ENCODE measurements around the gene CARD8.
"Not testable (repeated sequence)": the region's sequence is repeated elsewhere in the genome, so short reads cannot be mapped to it uniquely, and the experiment has no call there.

CARD8 gene

GRCh38 chr19:48255376-48256303, at the start of gene CARD8:
CARD8 (minus strand) TSS chr19:48255912; CDS start chr19:48241020, 14,892 bp downstream.
- DNase-seq: peak; percentile 68

DNA sequence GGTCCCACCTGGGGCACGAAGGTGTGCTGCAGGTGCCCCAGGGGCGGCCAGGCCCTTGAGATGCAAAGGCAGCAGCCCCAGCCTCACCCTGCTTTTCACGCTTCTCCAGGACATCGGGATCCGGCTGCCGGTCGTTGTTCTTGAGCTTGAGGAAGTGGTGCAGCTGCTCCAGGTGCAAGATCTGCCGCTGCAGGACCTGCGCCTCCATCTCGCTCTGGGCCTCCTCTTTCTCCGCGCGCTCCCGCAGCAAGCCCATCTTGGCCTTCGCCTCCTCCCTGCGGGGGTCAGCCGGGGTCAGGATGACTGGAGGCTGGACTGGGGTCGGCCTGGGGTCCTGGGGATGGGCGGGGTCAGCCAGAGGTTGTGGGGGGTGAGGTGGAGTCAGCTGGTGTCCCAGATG, 48.2 kb upstream of the CARD8 start:
- no peak for DNase-seq

DNA sequence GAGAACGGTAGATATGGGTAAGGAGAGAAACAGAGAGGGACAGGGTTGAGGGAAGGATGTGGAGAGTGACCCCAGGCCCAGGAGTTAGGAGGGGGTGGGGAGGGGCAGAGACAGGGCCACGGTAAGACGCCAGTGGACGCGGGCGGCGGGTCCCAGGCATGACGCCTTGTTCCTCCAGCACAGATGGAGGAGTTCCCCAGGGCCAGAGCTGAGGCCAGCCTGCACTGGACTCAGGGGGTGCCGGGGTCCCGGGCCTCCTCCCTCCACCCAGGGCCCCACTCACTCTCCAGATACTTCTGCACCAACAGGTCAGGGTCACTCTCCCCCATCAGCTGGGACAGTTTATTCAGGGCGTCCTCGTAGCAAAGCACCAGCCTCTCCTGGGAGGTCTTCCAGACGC, 47.7 kb upstream of the CARD8 start:
- no peak for DNase-seq

- no peak for DNase-seq
Observed at GRCh38 chr19:48302600-48302959, 46.9 kb upstream of the CARD8 start.

- no peak for DNase-seq
Observed at GRCh38 chr19:48301886-48302599, 46.3 kb upstream of the CARD8 start.

- no peak for DNase-seq
Observed at GRCh38 chr19:48297975-48298374, 42.3 kb upstream of the CARD8 start.

DNA sequence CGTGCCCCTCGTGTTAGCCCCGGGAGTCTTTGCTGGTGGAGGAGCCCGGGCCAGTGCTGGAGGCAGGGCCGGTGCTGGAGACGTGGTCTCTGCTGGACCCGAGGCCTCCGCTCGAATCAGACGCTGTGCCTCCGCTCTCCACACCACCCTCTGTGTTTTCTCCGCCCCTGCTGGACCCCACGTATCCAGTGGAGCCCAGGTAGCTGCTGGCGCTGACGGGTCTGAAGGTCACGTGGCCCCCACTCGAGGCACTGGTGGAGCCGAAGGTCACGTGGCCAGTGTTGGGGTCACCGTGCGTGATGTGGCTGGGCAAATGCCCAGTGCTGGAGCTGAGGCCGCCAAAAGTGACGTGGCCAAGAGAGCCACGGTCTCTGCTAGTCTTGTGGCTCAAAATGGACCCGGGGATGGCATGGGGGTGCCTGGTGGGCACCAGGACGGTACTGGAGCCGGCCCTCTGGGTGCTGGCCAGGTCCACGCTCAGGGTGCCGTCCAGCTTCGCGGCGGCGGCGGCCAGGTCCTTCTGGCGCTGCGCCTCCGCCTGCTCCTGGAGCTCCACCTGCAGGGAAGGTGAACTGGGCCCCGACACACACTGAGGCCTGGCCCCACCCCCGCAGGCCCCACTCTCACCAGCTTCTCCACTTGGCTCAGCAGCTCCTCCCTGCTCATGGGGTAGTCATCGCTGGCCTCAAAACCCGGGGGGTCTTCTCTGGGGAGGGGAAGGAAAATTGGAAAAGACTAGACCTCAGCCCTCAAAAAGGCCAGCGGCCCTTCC, 41.4 kb upstream of the CARD8 start:
- no peak for DNase-seq

GRCh38 chr19:48295458-48295857, 39.7 kb upstream of the CARD8 start:
- DNase-seq: no peak

DNA sequence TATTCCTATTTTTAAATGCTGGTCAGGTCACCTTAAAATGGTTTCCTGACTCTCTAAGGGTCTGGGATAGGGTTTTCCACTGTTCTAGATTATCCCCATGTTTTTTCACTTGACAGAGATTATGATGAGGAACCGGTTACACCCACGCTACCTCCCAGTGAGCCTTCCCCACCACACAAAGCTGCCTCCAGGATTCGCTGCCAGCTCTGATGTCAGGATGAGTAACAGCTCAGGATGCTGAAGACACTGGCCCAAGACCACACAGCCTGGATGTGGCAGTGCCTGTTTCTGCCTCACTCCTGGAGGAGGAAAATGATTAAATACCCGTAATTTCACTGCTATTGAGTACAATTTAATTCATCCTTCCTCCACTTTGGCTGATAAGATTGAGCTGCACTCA, 37.1 kb upstream of the CARD8 start:
- no peak for DNase-seq

GRCh38 chr19:48291489-48291815, 35.7 kb upstream of the CARD8 start:
- not testable (repeated sequence) for DNase-seq

DNA sequence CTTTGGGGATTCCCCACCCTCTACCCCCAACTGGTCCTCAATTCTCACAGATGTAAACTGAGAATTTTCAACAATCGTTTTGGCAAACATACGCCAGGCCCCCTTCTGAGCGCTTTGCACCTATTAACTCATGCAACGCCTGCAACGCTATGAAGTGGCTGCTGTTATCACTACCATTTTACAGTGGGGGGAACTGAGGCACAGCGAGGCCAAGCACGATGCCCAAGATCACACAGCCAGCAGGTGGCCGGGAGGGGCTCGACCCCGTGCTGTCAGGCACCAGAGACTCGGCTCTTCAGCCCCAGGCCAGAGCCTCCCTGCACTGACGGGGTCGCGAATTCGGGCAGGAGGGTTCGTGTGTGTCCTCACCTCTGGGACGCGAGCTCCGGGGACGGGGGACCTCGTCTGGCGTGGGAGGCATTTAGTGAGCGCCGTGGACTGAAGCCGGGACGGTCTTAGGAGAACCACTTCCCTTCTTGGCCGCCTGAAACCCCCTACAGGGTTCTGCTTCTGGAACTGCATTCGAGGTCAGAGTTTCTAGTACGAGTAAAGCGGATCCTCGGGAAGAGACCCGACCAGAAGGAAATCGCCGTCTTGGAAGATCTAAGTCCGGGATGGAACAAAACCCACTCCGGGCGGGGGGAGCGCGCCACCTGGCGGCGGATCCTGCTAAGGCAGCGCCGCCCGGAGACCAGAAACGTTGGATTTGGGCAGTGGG, 35.2 kb upstream of the CARD8 start:
- DNase-seq: peak; percentile 51

DNA sequence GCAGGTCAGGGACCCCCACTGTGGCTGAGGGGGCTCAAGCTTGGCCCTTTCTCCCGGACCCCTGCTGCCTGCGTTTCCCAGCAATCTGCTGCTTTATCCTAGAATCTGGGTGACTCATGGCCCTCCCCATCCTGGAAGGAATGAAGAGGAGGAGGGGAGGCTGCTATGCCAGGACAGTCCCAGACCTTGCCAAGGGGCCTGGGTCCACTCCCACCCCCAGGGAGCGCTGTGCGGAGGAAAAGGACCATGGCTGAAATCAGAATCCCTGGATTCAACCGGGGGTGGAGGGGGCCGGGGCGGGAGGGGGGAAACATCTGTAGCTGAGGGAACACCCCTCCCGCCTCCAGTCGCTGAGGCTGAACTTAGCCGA, 34.7 kb upstream of the CARD8 start:
- DNase-seq: no peak

GRCh38 chr19:48287748-48288147, 32.0 kb upstream of the CARD8 start:
- no peak for DNase-seq

DNA sequence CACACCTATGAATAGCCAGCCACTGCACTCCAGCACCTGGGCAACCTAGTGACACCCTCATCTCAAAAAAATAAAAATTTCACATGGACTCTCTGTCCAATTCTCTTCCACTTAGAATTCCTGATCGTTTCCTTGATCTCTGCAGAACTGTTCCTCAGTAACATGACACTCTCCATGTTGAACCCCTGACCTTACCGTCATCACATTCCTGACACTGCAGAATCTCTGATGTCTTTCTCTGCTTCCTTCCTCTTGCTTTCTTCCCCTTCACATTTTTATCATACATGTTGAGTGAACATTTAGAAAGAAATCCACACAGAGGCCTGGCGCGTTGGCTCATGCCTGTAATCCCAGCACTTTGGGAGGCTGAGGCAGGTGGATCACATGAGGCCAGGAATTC, 29.2 kb upstream of the CARD8 start:
- DNase-seq: no peak

GRCh38 chr19:48283908-48284307, 28.2 kb upstream of the CARD8 start:
- DNase-seq: no peak

DNA sequence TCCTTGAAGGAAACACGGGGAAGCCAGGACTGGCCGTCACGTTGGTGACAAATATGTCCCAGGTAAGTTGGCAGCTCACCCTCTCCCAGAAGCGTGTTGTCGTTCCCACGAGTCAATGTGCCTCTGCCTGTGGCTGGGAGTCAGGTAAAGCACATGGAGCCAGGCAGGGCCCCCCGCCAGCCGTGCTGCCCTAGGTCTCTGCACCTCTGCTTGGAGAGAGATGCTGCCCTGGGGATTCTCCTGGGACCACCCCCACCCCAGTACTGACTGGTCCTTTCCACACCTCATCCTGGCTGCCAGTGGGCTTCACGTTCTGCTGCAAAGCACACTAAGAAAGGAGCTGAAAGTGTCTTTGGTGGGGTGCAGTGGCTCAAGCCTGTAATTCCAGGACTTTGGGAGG, 24.0 kb upstream of the CARD8 start:
- no peak for DNase-seq

- DNase-seq: no peak
Observed at GRCh38 chr19:48274938-48275337, 19.2 kb upstream of the CARD8 start.

- no peak for DNase-seq
Observed at GRCh38 chr19:48274173-48274572, 18.5 kb upstream of the CARD8 start.

DNA sequence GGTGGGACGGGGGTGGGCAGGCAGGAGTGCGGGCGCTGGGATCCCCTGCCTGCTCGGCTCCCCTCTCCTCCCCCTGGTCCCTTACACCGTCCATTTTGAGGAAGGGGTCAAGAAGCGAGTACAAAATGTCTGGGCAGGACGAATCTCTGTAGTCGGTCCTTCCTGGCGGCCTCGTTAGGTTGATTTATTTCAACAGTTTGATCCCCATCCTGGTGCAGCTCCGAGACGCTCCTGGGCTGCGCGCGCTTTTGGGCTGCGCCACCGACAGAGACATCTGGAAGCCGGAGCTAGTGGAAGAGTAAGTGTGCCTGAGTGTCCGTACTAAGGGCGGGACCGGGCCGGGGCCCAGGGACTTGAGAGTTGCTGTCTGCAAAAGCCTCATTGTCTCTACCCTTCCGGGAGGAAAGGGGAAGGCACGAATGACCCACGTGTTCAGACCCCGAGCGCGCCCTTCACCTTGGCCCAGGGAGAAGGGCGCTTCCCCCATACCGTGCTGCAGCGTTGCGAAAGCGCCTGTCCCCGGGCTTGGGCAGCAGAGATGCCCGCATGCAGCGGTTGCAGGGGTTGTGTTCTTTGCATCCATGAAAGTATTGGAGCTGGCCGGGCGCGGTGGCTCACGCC, 15.9 kb upstream of the CARD8 start:
- no peak for DNase-seq

DNA sequence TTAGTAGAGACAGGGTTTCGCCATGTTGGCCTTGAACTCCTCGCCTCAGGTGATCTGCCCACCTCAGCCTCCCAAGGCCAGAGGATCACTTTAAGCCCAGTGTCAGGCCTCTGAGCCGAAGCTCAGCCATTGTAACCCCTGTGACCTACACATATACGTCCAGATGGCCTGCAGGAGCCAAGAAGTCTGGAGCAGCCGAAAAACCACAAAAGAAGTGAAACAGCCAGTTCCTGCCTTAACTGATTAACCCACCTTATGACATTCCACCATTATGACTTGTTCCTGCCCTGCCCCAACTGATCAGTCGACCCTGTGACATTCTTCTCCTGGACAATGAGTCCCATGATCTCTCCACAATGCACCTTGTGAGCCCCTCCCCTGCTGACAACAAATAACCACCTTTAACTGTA, 13.9 kb upstream of the CARD8 start:
- DNase-seq: not testable (repeated sequence)

GRCh38 chr19:48265326-48265725, 9.6 kb upstream of the CARD8 start:
- DNase-seq: not testable (repeated sequence)

DNA sequence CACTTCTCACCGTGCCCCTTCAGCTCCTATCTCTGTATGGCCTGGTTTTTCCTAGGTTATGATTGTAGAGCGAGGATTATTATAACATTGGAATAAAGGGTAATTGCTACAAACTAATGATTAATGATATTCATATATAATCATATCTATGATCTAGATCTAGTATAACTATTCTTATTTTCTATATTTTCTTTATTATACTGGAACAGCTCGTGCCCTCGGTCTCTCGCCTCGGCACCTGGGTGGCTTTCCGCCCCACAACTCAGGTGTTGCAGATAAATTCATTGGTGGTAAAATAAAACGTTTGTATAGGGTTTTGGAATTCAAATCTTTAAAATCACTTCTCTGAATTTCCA, 4.6 kb upstream of the CARD8 start:
- DNase-seq: not testable (repeated sequence)

GRCh38 chr19:48258992-48259391, 3.3 kb upstream of the CARD8 start:
- not testable (repeated sequence) for DNase-seq

Data from activated CD4-positive, alpha-beta T cell treated with anti-CD3 and anti-CD28 coated beads for 1 hour (primary cell).